K562 (cell line): Measurements from ENCODE around the gene COL4A6. TPM values are rescaled to one million over a fixed set of nuclear protein-coding genes. Genes with fewer than 3 reads are reported as not detected.
"Not testable (repeated sequence)": the region's sequence is repeated elsewhere in the genome, so short reads cannot be mapped to it uniquely, and the experiment has no call there.

ENCODE experiments used
- ATAC-seq: fragments of 200-7000 bp; cut with Tn5 transposase; 3 replicates; pipeline ENCODE4 v1.9.1; 2020; ENCODE audit warnings: moderate library complexity
- BruUV-seq: library from RNA; stranded (reverse); fragments of 400-500 nt; replicated peaks from 2 replicates; lab custom pipeline; 2021; lab: Mats Ljungman, UMichigan
- CTCF ChIA-PET: fragments of 300-600 bp; formaldehyde crosslinking; extraction: SDS; loops from one replicate; lab custom pipeline; 2021; ENCODE audit warnings: low intra/inter-chr PET ratio; lab: Yijun Ruan, JAX
- POLR2A ChIA-PET: fragments of 300-600, 350-650 bp; sonication (Branson Sonifier 250); formaldehyde crosslinking; extraction: SDS; loops from one replicate; lab custom pipeline; 2021; ENCODE audit warnings: antibody characterized with exemption, inconsistent platforms; lab: Yijun Ruan, JAX
- DNase-seq, 4 experiments: peaks; one replicate each; pipeline versions ENCODE4 v3.0.0 to v3.0.0-alpha.2; 2011 to 2018; ENCODE audit warnings: low spot score in 3 of 4, mixed read lengths in 3 of 4; ENCODE audit errors: extremely low read depth in 1 of 4
- FAIRE-seq: peaks from 2 replicates; lab custom pipeline; 2011; peaks lifted over from hg19 to GRCh38; lab: Jason Lieb, UNC
- H2AFZ ChIP-seq: 2 replicates; pipeline ENCODE4 v1.6.0; 2011; ENCODE audit warnings: low read depth, low read length, control low read depth, inconsistent platforms
- H3K27ac ChIP-seq: fragments of 200-600 bp; 3 replicates; pipeline ENCODE4 v1.8.0; 2011; ENCODE audit warnings: low read depth, mild to moderate bottlenecking, control low read depth, inconsistent platforms, low read length, moderate library complexity, mixed read lengths; ENCODE audit errors: extremely low read depth
- H3K27me3 ChIP-seq, 2 experiments: fragments of 300-600 bp in 1 of 2; 2 replicates in 1 of 2; 3 replicates in 1 of 2; pipeline versions ENCODE4 v1.6.0 to v1.8.0; 2011; ENCODE audit warnings: inconsistent platforms in 2 of 2, low read length in 2 of 2, mild to moderate bottlenecking in 1 of 2, mixed read lengths in 1 of 2, moderate library complexity in 1 of 2; ENCODE audit not compliant: control insufficient read depth in 2 of 2, insufficient read depth in 2 of 2
- H3K36me3 ChIP-seq: fragments of 300-600 bp; 3 replicates; pipeline ENCODE4 v1.8.0; 2011; ENCODE audit warnings: mild to moderate bottlenecking, low read length, inconsistent platforms; ENCODE audit not compliant: control insufficient read depth, insufficient read depth
- H3K4me1 ChIP-seq, 2 experiments: fragments of 200-600 bp in 1 of 2; replicated peaks in 1 of 2; 2 replicates in 1 of 2; 3 replicates in 1 of 2; pipeline versions ENCODE4 v1.5.1 to v1.8.0; 2011; ENCODE audit warnings: inconsistent platforms in 2 of 2, low read length in 2 of 2, mild to moderate bottlenecking in 1 of 2, mixed read lengths in 1 of 2, moderate library complexity in 1 of 2; ENCODE audit not compliant: control insufficient read depth in 2 of 2, insufficient read depth in 2 of 2
- H3K4me2 ChIP-seq: 2 replicates; pipeline ENCODE4 v1.6.1; 2011; ENCODE audit warnings: low read length, control low read depth, inconsistent platforms, mixed read lengths; ENCODE audit not compliant: insufficient read depth
- H3K4me3 ChIP-seq: fragments of 200-600 bp; sonication (generic), shearing (Covaris generic); 2 replicates; pipeline ENCODE4 v1.5.1; 2016; ENCODE audit warnings: control low read depth, inconsistent platforms
- H3K79me2 ChIP-seq: fragments of 200-600 bp; 3 replicates; pipeline ENCODE4 v1.8.0; 2011; ENCODE audit warnings: low read length, inconsistent platforms; ENCODE audit not compliant: control insufficient read depth, insufficient read depth
- H3K9ac ChIP-seq, 2 experiments: 2 replicates each; pipeline versions ENCODE4 v1.6.0 to v1.6.1; 2011; ENCODE audit warnings: low read depth in 2 of 2, low read length in 2 of 2, control low read depth in 1 of 2, inconsistent platforms in 1 of 2, mild to moderate bottlenecking in 1 of 2, mixed read lengths in 1 of 2; ENCODE audit not compliant: insufficient read depth in 1 of 2
- H3K9me1 ChIP-seq: one replicate; pipeline ENCODE4 v1.6.0; 2011; ENCODE audit warnings: inconsistent platforms, mild to moderate bottlenecking, low read length, moderate library complexity; ENCODE audit not compliant: control insufficient read depth, insufficient read depth
- H3K9me3 ChIP-seq: replicated peaks from 2 replicates; pipeline ENCODE4 v1.5.1; 2011; ENCODE audit warnings: low read depth, low read length, inconsistent platforms; ENCODE audit not compliant: control insufficient read depth, insufficient read depth
- H4K20me1 ChIP-seq: replicated peaks from 2 replicates; pipeline ENCODE4 v1.6.1; 2011; ENCODE audit warnings: low read length, inconsistent platforms, mixed read lengths; ENCODE audit not compliant: control insufficient read depth, insufficient read depth
- WGBS: fragments of 100-300 bp; shearing (Covaris generic); methylation state at CpG from one replicate; pipeline ENCODE4 v1.1.6; 2016; ENCODE audit warnings: low coverage, mixed read lengths; ENCODE audit not compliant: insufficient coverage; ENCODE audit errors: missing lambda C conversion rate; 5-methylcytosine and 5-hydroxymethylcytosine counted together
- in situ Hi-C: fragments of 300-500 bp; cut with MboI; formaldehyde crosslinking; loops from 4 replicates; pipeline ENCODE4 v1.15.0; 2018; ENCODE audit warnings: inconsistent platforms, mixed read lengths
- intact Hi-C: fragments of 100-400 bp; cut with micrococcal nuclease; formaldehyde crosslinking; loops from 2 replicates; pipeline ENCODE4 v1.14.2; 2022
- polyA plus RNA-seq, 8 experiments: library from polyadenylated mRNA; depleted of rRNA in 4 of 8; stranded (reverse) in 5 of 8; unstranded in 3 of 8; fragments of >200 nt; fragmentation: Nextera tagmentation in 2 of 8; fragmentation: Illumina TruSeq in 1 of 8; extraction: Ambion mirVana in 2 of 8; extraction: Trizol in 1 of 8; gene quantifications; 2 replicates each; pipeline versions ENCODE4 v1.2.1 to v1.2.3, GENCODE V29; 2011 to 2014; ENCODE audit warnings: inconsistent platforms in 1 of 8, missing spikeins in 1 of 8
- total RNA-seq, 7 experiments: library from RNA; depleted of rRNA in 6 of 7; stranded (reverse); fragments of >200 nt in 6 of 7; fragmentation: Illumina TruSeq in 2 of 7; extraction: Trizol in 2 of 7; gene quantifications; 2 replicates each; pipeline versions ENCODE4 v1.2.1 to v1.2.3, GENCODE V29; 2011 to 2021; ENCODE audit warnings: low replicate concordance in 1 of 7

Gene COL4A6
- total and polyA plus RNA-seq, 9 of the 15 experiments (the other 6 are each of a cell fraction or from before 2014, with no cell fraction given) = 0.02 to 0.05 TPM; not detected in 7

- H3K4me1 ChIP-seq, in situ Hi-C loops, FAIRE-seq, ATAC-seq, H4K20me1 ChIP-seq, H3K9ac ChIP-seq, POLR2A ChIA-PET, H2AFZ ChIP-seq, H3K27me3 ChIP-seq, H3K9me3 ChIP-seq, H3K27ac ChIP-seq, intact Hi-C loops, H3K9me1 ChIP-seq, BruUV-seq, H3K36me3 ChIP-seq, H3K4me3 ChIP-seq, DNase-seq, H3K79me2 ChIP-seq, H3K4me2 ChIP-seq, CTCF ChIA-PET: not testable (repeated sequence)
- WGBS = 1% methylated on average over 10 of the region's 11 CpGs
Observed at GRCh38 chrX:108376821-108377220, 61.4 kb downstream of the COL4A6 start.

- H3K9ac ChIP-seq, intact Hi-C loops, H3K36me3 ChIP-seq, H3K4me1 ChIP-seq, H3K27ac ChIP-seq, H3K4me3 ChIP-seq, in situ Hi-C loops, POLR2A ChIA-PET, ATAC-seq, H3K9me1 ChIP-seq, H3K4me2 ChIP-seq, H3K27me3 ChIP-seq, H3K9me3 ChIP-seq, FAIRE-seq, H4K20me1 ChIP-seq, CTCF ChIA-PET, DNase-seq, H3K79me2 ChIP-seq, BruUV-seq, H2AFZ ChIP-seq: not testable (repeated sequence)
- 0% methylated on average over 2 of the region's 2 CpGs for WGBS
Observed at GRCh38 chrX:108375591-108375990, 62.6 kb downstream of the COL4A6 start.
